ENCODE data around the gene SSB.
"Not testable (repeated sequence)": the region's sequence is repeated elsewhere in the genome, so short reads cannot be mapped to it uniquely, and the experiment has no call there.

Gene SSB

GRCh38 chr2:169849710-169850109 is 51.0 kb downstream of the SSB start:
- Histone ChIP-seq H3K4me1 (ENCODE audit: insufficient read depth, low read length) (peaks cover 18% of the 10 kb centered on the region), H3K9me3 (ENCODE audit: insufficient read depth, low read length, severe bottlenecking) (no peaks in the 10 kb centered on the region), H3K4me3 (ENCODE audit: low read depth in 1 of 2, low read length in 2 of 2) (no peak overlapping the region), H3K79me2 (ENCODE audit: insufficient read depth, low read length) (peaks cover 66% of the 10 kb centered on the region), H3K4me2 (ENCODE audit: insufficient read depth, low read length) (0 out of 2 replicates have a peak overlapping the region, but pooled peaks have one; percentile 7), H3K27ac (ENCODE audit: low read length) (peak overlapping the region; percentile 36; the same call in 1 of the 2 replicates), H3K9ac (ENCODE audit: low read depth, low read length) (no peak overlapping the region), H3K27me3 (ENCODE audit: insufficient read depth, low read length, poor library complexity) (no peaks in the 10 kb centered on the region), H3K36me3 (ENCODE audit: insufficient read depth, low read length) (peaks cover 7% of the 10 kb centered on the region), H2AFZ (ENCODE audit: low read depth, low read length) (no peak overlapping the region), H4K20me1 (ENCODE audit: insufficient read depth, low read length) (peaks cover 9% of the 10 kb centered on the region; the same call in 1 of the 2 replicates)
- TF ChIP-seq CTCF (IDR thresholded peaks at IDR 0.05; ENCODE audit: borderline replicate concordance, extremely low read depth, low read length, poor library complexity, severe bottlenecking) (peak; percentile 11), EZH2 (IDR thresholded peaks at IDR 0.05; ENCODE audit: borderline replicate concordance, low read depth, low read length, severe bottlenecking) (no peak)
- DNase-seq (peak; percentile 51), ATAC-seq (ENCODE audit: insufficient read depth, low read depth) (peak; percentile 83)

- no peak overlapping the region for H3K4me2 ChIP-seq (ENCODE audit: insufficient read depth, low read length)
- H3K27ac ChIP-seq (ENCODE audit: low read length): no peak overlapping the region
- peaks cover 7% of the 10 kb centered on the region for H3K36me3 ChIP-seq (ENCODE audit: insufficient read depth, low read length)
- peaks cover 18% of the 10 kb centered on the region for H3K4me1 ChIP-seq (ENCODE audit: insufficient read depth, low read length)
- peaks cover 11% of the 10 kb centered on the region; the same call in 1 of the 2 replicates for H4K20me1 ChIP-seq (ENCODE audit: insufficient read depth, low read length)
- peaks cover 47% of the 10 kb centered on the region for H3K79me2 ChIP-seq (ENCODE audit: insufficient read depth, low read length)
- H3K27me3 ChIP-seq (ENCODE audit: insufficient read depth, low read length, poor library complexity): no peaks in the 10 kb centered on the region
- no peaks in the 10 kb centered on the region for H3K9me3 ChIP-seq (ENCODE audit: insufficient read depth, low read length, severe bottlenecking)
- TF ChIP-seq CTCF (IDR thresholded peaks at IDR 0.05; ENCODE audit: borderline replicate concordance, extremely low read depth, low read length, poor library complexity, severe bottlenecking): no peak
- TF ChIP-seq EZH2 (IDR thresholded peaks at IDR 0.05; ENCODE audit: borderline replicate concordance, low read depth, low read length, severe bottlenecking): no peak
- ATAC-seq (ENCODE audit: insufficient read depth, low read depth) (no peak), DNase-seq (no peak)
- no peak overlapping the region for H3K9ac ChIP-seq (ENCODE audit: low read depth, low read length)
- no peak overlapping the region for H2AFZ ChIP-seq (ENCODE audit: low read depth, low read length)
- no peak overlapping the region for H3K4me3 ChIP-seq (ENCODE audit: low read depth in 1 of 2, low read length in 2 of 2)
Observed at GRCh38 chr2:169853041-169853668, 54.5 kb downstream of the SSB start.

DNA sequence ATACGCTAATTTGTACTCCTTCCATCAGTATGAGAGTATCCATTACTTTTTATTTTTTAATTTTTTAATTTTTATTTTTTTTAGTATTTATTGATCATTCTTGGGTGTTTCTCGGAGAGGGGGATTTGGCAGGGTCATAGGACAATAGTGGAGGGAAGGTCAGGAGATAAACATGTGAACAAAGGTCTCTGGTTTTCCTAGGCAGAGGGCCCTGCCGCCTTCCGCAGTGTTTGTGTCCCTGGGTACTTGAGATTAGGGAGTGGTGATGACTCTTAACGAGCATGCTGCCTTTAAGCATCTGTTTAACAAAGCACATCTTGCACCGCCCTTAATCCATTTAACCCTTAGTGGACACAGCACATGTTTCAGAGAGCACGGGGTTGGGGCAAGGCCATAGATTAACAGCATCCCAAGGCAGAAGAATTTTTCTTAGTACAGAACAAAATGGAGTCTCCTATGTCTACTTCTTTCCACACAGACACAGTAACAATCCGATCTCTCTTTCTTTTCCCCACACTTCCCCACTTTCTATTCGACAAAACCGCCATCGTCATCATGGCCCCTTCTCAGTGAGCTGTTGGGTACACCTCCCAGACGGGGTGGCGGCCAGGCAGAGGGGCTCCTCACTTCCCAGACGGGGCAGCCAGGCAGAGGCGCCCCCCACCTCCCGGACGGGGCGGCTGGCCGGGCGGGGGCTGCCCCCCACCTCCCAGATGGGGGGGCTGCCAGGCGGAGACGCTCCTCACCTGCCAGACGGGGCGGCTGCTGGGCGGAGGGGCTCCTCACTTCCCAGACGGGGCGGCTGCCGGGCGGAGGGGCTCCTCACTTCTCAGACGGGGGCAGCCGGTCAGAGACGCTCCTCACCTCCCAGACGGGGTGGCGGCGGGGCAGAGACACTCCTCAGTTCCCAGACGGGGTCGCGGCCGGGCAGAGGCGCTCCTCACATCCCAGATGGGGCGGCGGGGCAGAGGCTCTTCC is 56.9 kb downstream of the SSB start:
- H3K27me3 ChIP-seq (ENCODE audit: insufficient read depth, low read length, poor library complexity); H3K36me3 ChIP-seq (ENCODE audit: insufficient read depth, low read length); H3K4me1 ChIP-seq (ENCODE audit: insufficient read depth, low read length); ATAC-seq (ENCODE audit: insufficient read depth, low read depth); H3K9me3 ChIP-seq (ENCODE audit: insufficient read depth, low read length, severe bottlenecking); DNase-seq; H4K20me1 ChIP-seq (ENCODE audit: insufficient read depth, low read length); H3K4me3 ChIP-seq (ENCODE audit: low read depth in 1 of 2, low read length in 2 of 2); H3K4me2 ChIP-seq (ENCODE audit: insufficient read depth, low read length); H3K27ac ChIP-seq (ENCODE audit: low read length); H3K9ac ChIP-seq (ENCODE audit: low read depth, low read length); H2AFZ ChIP-seq (ENCODE audit: low read depth, low read length): not testable (repeated sequence)
- H3K79me2 ChIP-seq (ENCODE audit: insufficient read depth, low read length): peaks cover 44% of the 10 kb centered on the region

GRCh38 chr2:169859423-169859822 is 60.8 kb downstream of the SSB start:
- ATAC-seq (ENCODE audit: insufficient read depth, low read depth): no peak
- no peak for DNase-seq
- peaks cover 52% of the 10 kb centered on the region for H3K79me2 ChIP-seq (ENCODE audit: insufficient read depth, low read length)
- H3K9me3 ChIP-seq (ENCODE audit: insufficient read depth, low read length, severe bottlenecking): no peaks in the 10 kb centered on the region
- H3K36me3 ChIP-seq (ENCODE audit: insufficient read depth, low read length): no peaks in the 10 kb centered on the region
- 0 out of 2 replicates have a peak, but pooled peaks cover 4% of the 10 kb centered on the region for H4K20me1 ChIP-seq (ENCODE audit: insufficient read depth, low read length)
- H3K27ac ChIP-seq (ENCODE audit: low read length): no peak overlapping the region
- H2AFZ ChIP-seq (ENCODE audit: low read depth, low read length): no peak overlapping the region
- H3K9ac ChIP-seq (ENCODE audit: low read depth, low read length): no peak overlapping the region
- no peak for TF ChIP-seq CTCF (IDR thresholded peaks at IDR 0.05; ENCODE audit: borderline replicate concordance, extremely low read depth, low read length, poor library complexity, severe bottlenecking)
- TF ChIP-seq EZH2 (IDR thresholded peaks at IDR 0.05; ENCODE audit: borderline replicate concordance, low read depth, low read length, severe bottlenecking): no peak
- no peak overlapping the region for H3K4me3 ChIP-seq (ENCODE audit: low read depth in 1 of 2, low read length in 2 of 2)
- H3K4me2 ChIP-seq (ENCODE audit: insufficient read depth, low read length): no peak overlapping the region
- no peaks in the 10 kb centered on the region for H3K27me3 ChIP-seq (ENCODE audit: insufficient read depth, low read length, poor library complexity)
- H3K4me1 ChIP-seq (ENCODE audit: insufficient read depth, low read length): no peaks in the 10 kb centered on the region
